H1 (cell line): ENCODE data around the gene SNRNP70. TPM values are rescaled to one million over a fixed set of nuclear protein-coding genes. Genes with fewer than 3 reads are reported as not detected.

Experiments
- CTCF ChIA-PET: fragments of 300-600 bp; sonication (Branson Sonifier 250); formaldehyde crosslinking; loops from one replicate; lab custom pipeline; 2021; ENCODE audit not compliant: partially characterized antibody; lab: Charles Lee
- POLR2A ChIA-PET: fragments of 300-600 bp; sonication (Branson Sonifier 250); formaldehyde crosslinking; loops from one replicate; lab custom pipeline; 2021; ENCODE audit warnings: inconsistent platforms; ENCODE audit not compliant: partially characterized antibody; lab: Charles Lee
- DNase-seq, 2 experiments: peaks; one replicate each; pipeline versions ENCODE4 v3.0.0 to v3.0.0-alpha.2; 2010 to 2022; ENCODE audit warnings: low spot score in 2 of 2, low read depth in 1 of 2, mixed read lengths in 1 of 2
- FAIRE-seq: peaks from 2 replicates; lab custom pipeline; 2011; peaks lifted over from hg19 to GRCh38; lab: Jason Lieb, UNC
- H2AFZ ChIP-seq: 2 replicates; pipeline ENCODE4 v1.8.1; 2012; ENCODE audit warnings: low read length, inconsistent platforms
- H2AK5ac ChIP-seq: 2 replicates; pipeline ENCODE4 v1.6.1; 2013; ENCODE audit warnings: low read depth, low read length
- H2BK120ac ChIP-seq: replicated peaks from 2 replicates; pipeline ENCODE3; 2013; ENCODE audit warnings: low read depth, low read length, inconsistent platforms
- H2BK12ac ChIP-seq: 2 replicates; pipeline ENCODE4 v1.6.1; 2013; ENCODE audit warnings: low read depth, low read length
- H2BK15ac ChIP-seq: 2 replicates; pipeline ENCODE4 v1.6.1; 2013; ENCODE audit warnings: low read length
- H2BK20ac ChIP-seq: 2 replicates; pipeline ENCODE4 v1.6.1; 2013; ENCODE audit warnings: low read length
- H2BK5ac ChIP-seq: 2 replicates; pipeline ENCODE4 v1.6.1; 2013; ENCODE audit warnings: low read depth, low read length
- H3K14ac ChIP-seq: 2 replicates; pipeline ENCODE4 v1.6.1; 2013; ENCODE audit warnings: inconsistent platforms; ENCODE audit not compliant: insufficient read length
- H3K18ac ChIP-seq: 2 replicates; pipeline ENCODE4 v1.6.1; 2013; ENCODE audit warnings: low read length; ENCODE audit errors: extremely low read depth
- H3K23ac ChIP-seq: 2 replicates; pipeline ENCODE4 v1.6.1; 2013; ENCODE audit warnings: inconsistent platforms; ENCODE audit not compliant: insufficient read length
- H3K23me2 ChIP-seq: 2 replicates; pipeline ENCODE4 v1.6.1; 2013; ENCODE audit warnings: low read depth, low read length
- H3K27ac ChIP-seq: 2 replicates; pipeline ENCODE4 v1.6.1; 2011; ENCODE audit warnings: low read depth, low read length, inconsistent platforms
- H3K27me3 ChIP-seq, 4 experiments: replicated peaks in 1 of 4; 1 replicate in 1 of 4; 2 replicates in 3 of 4; pipeline versions ENCODE4 v1.6.1 to v1.8.1; 2011 to 2013; ENCODE audit warnings: low read length in 3 of 4, mild to moderate bottlenecking in 3 of 4, inconsistent platforms in 2 of 4, mixed read lengths in 2 of 4, moderate library complexity in 1 of 4; ENCODE audit not compliant: control insufficient read depth in 3 of 4, insufficient read depth in 3 of 4; ENCODE audit errors: extremely low read depth in 1 of 4
- H3K36me3 ChIP-seq, 4 experiments: 2 replicates each; pipeline versions ENCODE4 v1.6.1 to v1.8.1; 2011 to 2013; ENCODE audit warnings: mild to moderate bottlenecking in 4 of 4, low read length in 3 of 4, moderate library complexity in 2 of 4, control low read depth in 1 of 4, inconsistent platforms in 1 of 4; ENCODE audit not compliant: insufficient read depth in 4 of 4, control insufficient read depth in 2 of 4
- H3K4ac ChIP-seq: replicated peaks from 2 replicates; pipeline ENCODE3; 2013; ENCODE audit warnings: low read length, low read depth, mixed read lengths, inconsistent platforms; ENCODE audit not compliant: insufficient read length
- H3K4me1 ChIP-seq, 4 experiments: replicated peaks in 1 of 4; 1 replicate in 1 of 4; 2 replicates in 3 of 4; pipeline versions ENCODE4 v1.6.1 to v1.8.1; 2011 to 2013; ENCODE audit warnings: low read length in 3 of 4, inconsistent platforms in 2 of 4, mixed read lengths in 1 of 4; ENCODE audit not compliant: insufficient read depth in 4 of 4, control insufficient read depth in 3 of 4
- H3K4me2 ChIP-seq, 2 experiments: 2 replicates each; pipeline versions ENCODE4 v1.6.1 to v1.8.1; 2011 to 2013; ENCODE audit warnings: low read depth in 2 of 2, low read length in 2 of 2, control low read depth in 1 of 2, inconsistent platforms in 1 of 2, mild to moderate bottlenecking in 1 of 2; ENCODE audit not compliant: insufficient read depth in 1 of 2
- H3K4me3 ChIP-seq, 4 experiments: fragments of 200-600, 300-600 bp in 1 of 4; sonication (generic), shearing (Covaris generic), sonication (Bioruptor Twin) in 1 of 4; 2 replicates each; pipeline versions ENCODE4 v1.5.1 to v1.8.1; 2011 to 2016; ENCODE audit warnings: low read length in 4 of 4, low read depth in 3 of 4, control low read depth in 2 of 4, inconsistent platforms in 2 of 4, mild to moderate bottlenecking in 2 of 4, mixed read lengths in 1 of 4, moderate library complexity in 1 of 4; ENCODE audit not compliant: insufficient read depth in 2 of 4; ENCODE audit errors: extremely low read depth in 1 of 4
- H3K56ac ChIP-seq: replicated peaks from 2 replicates; pipeline ENCODE3; 2013; ENCODE audit warnings: low read depth, mild to moderate bottlenecking, mixed read lengths, low read length, inconsistent platforms; ENCODE audit not compliant: insufficient read length
- H3K79me1 ChIP-seq: 2 replicates; pipeline ENCODE4 v1.6.1; 2013; ENCODE audit warnings: low read depth, low read length, control low read depth
- H3K79me2 ChIP-seq, 2 experiments: 2 replicates each; pipeline versions ENCODE4 v1.6.1 to v1.8.1; 2012 to 2013; ENCODE audit warnings: low read length in 2 of 2, mild to moderate bottlenecking in 2 of 2, inconsistent platforms in 1 of 2; ENCODE audit not compliant: insufficient read depth in 2 of 2, control insufficient read depth in 1 of 2
- H3K9ac ChIP-seq, 4 experiments: replicated peaks in 1 of 4; 1 replicate in 1 of 4; 2 replicates in 3 of 4; pipeline versions ENCODE4 v1.6.1 to v1.8.1; 2011 to 2013; ENCODE audit warnings: low read depth in 3 of 4, low read length in 3 of 4, control low read depth in 2 of 4, mild to moderate bottlenecking in 2 of 4, moderate library complexity in 2 of 4, inconsistent platforms in 1 of 4; ENCODE audit errors: extremely low read depth in 1 of 4
- H3K9me3 ChIP-seq, 2 experiments: 2 replicates each; pipeline versions ENCODE4 v1.6.1 to v1.8.1; 2012 to 2013; ENCODE audit warnings: mild to moderate bottlenecking in 2 of 2, moderate library complexity in 2 of 2, control low read depth in 1 of 2, inconsistent platforms in 1 of 2, low read depth in 1 of 2, low read length in 1 of 2, mixed read lengths in 1 of 2; ENCODE audit not compliant: insufficient read depth in 2 of 2
- H4K20me1 ChIP-seq, 2 experiments: replicated peaks in 1 of 2; 2 replicates each; pipeline versions ENCODE3 to v1.8.1; 2011 to 2013; ENCODE audit warnings: inconsistent platforms in 2 of 2, low read length in 2 of 2, mild to moderate bottlenecking in 1 of 2; ENCODE audit not compliant: insufficient read depth in 2 of 2, control insufficient read depth in 1 of 2
- H4K5ac ChIP-seq: 2 replicates; pipeline ENCODE4 v1.6.1; 2013; ENCODE audit warnings: low read length, low read depth, mixed read lengths, inconsistent platforms; ENCODE audit not compliant: insufficient read length
- H4K8ac ChIP-seq: 2 replicates; pipeline ENCODE4 v1.8.0; 2013; ENCODE audit warnings: mild to moderate bottlenecking, moderate library complexity, low read length, inconsistent platforms; ENCODE audit not compliant: insufficient read depth; ENCODE audit errors: extremely low read depth
- H4K91ac ChIP-seq: replicated peaks from 2 replicates; pipeline ENCODE3; 2013; ENCODE audit warnings: low read length, mixed read lengths, inconsistent platforms; ENCODE audit not compliant: insufficient read length
- ATF3 ChIP-seq: IDR thresholded peaks from 2 replicates; pipeline ENCODE4 v1.6.1; 2011; ENCODE audit warnings: low read depth, mild to moderate bottlenecking, low read length; ENCODE audit not compliant: insufficient read depth
- EZH2 ChIP-seq: fragments of 200-600 bp; sonication (generic); IDR thresholded peaks from 2 replicates; pipeline ENCODE4 v1.7.1; 2012; ENCODE audit warnings: low read depth, mild to moderate bottlenecking, moderate library complexity, low read length, inconsistent platforms; ENCODE audit not compliant: severe bottlenecking
- JUN ChIP-seq: IDR thresholded peaks from 2 replicates; pipeline ENCODE4 v1.6.1; 2011; ENCODE audit warnings: low read depth, mild to moderate bottlenecking, improper control_type of control experiment, low read length
- KDM4A ChIP-seq: IDR thresholded peaks from one replicate; pipeline ENCODE4 v1.7.1; 2012; ENCODE audit warnings: low read depth, mild to moderate bottlenecking, moderate library complexity, low read length, inconsistent platforms; ENCODE audit not compliant: severe bottlenecking
- MAX ChIP-seq: IDR thresholded peaks from 2 replicates; pipeline ENCODE4 v1.6.1; 2012; ENCODE audit warnings: inconsistent platforms
- PHF8 ChIP-seq: fragments of 200-600 bp; sonication (generic); conservative IDR thresholded peaks from 2 replicates; pipeline ENCODE4 v1.7.1; 2012; ENCODE audit warnings: low read depth, mild to moderate bottlenecking, inconsistent platforms, low read length, moderate library complexity
- WGBS, 2 experiments: shearing (Covaris generic) in 1 of 2; methylation state at CpG; one replicate each; pipeline versions ENCODE4 v1.1.6 to v1.1.7; 2013 to 2015; ENCODE audit warnings: low lambda C conversion rate in 2 of 2, mixed read lengths in 2 of 2, inconsistent platforms in 1 of 2, low coverage in 1 of 2, missing lambda C conversion rate in 1 of 2; ENCODE audit not compliant: insufficient replicate concordance in 2 of 2, insufficient coverage in 1 of 2, insufficient read length in 1 of 2; ENCODE audit errors: extremely low coverage in 1 of 2, missing lambda C conversion rate in 1 of 2; 5-methylcytosine and 5-hydroxymethylcytosine counted together
- polyA plus RNA-seq, 7 experiments: library from polyadenylated mRNA; depleted of rRNA in 3 of 7; stranded (reverse) in 5 of 7; unstranded in 2 of 7; fragments of >200 nt in 5 of 7; fragments of 200-250 nt in 2 of 7; gene quantifications; 1 replicate in 5 of 7; 2 replicates in 1 of 7; 4 replicates in 1 of 7; pipeline versions ENCODE4 v1.2.1 to v1.2.3, GENCODE V29; 2011 to 2013; ENCODE audit warnings: missing spikeins in 2 of 7, mixed read lengths in 2 of 7
- total RNA-seq: library from RNA; stranded (reverse); fragmentation: NEBNext Ultra II Directional; extraction: Animal tissue kit (Norgen Biotek cat#: 25700); gene quantifications from 2 replicates; pipeline ENCODE4 v1.2.1, GENCODE V29; 2021

Gene SNRNP70
- total and polyA plus RNA-seq, 2 of the 8 experiments (the other 6 are each of a cell fraction or from before 2014, with no cell fraction given) = 231 to 235 TPM

GRCh38 chr19:49132974-49133609 is 47.8 kb downstream of the SNRNP70 start:
- H2BK120ac ChIP-seq = no peak overlapping the region
- H3K23ac ChIP-seq = no peak overlapping the region
- peak overlapping the region; percentile 61 to 62 for H3K4me2 ChIP-seq
- peaks cover 4 to 17% (median 9%) of the 10 kb centered on the region in 4 experiments for H3K4me1 ChIP-seq
- no peak overlapping the region for H4K5ac ChIP-seq
- POLR2A ChIA-PET = interaction anchor here (0.6 to 5.8 kb wide), 8 partner anchors 12 to 56 kb away, joined by 3 to 47 read pairs (median 4); partner anchors contain the start of genes LIN7B and PPFIA3
- no peaks in the 10 kb centered on the region for H3K79me1 ChIP-seq
- FAIRE-seq (no peak), DNase-seq (peak in 1 of 2 experiments; percentile 72)
- H2BK15ac ChIP-seq = no peak overlapping the region
- no peak overlapping the region for H2BK12ac ChIP-seq
- no peak overlapping the region for H3K9ac ChIP-seq
- no peak overlapping the region; the same call in none of the 2 replicates for H3K18ac ChIP-seq
- 25% methylated on average over 22 of the region's 49 CpGs; no CpG with 5 or more reads in 1 of the 2 experiments for WGBS, 2 experiments
- no peak overlapping the region for H3K27ac ChIP-seq
- H2BK5ac ChIP-seq = peak overlapping the region; percentile 49; the same call in 1 of the 2 replicates
- no peak overlapping the region for H4K91ac ChIP-seq
- H3K23me2 ChIP-seq = peaks cover 13% of the 10 kb centered on the region
- H2BK20ac ChIP-seq = no peak overlapping the region
- H3K79me2 ChIP-seq = no peaks in the 10 kb centered on the region
- H3K36me3 ChIP-seq = peaks cover 0 to 8% (median 2%) of the 10 kb centered on the region in 4 experiments; a peak in 2 of 8 replicates
- H3K27me3 ChIP-seq = no peaks in the 10 kb centered on the region
- no peak overlapping the region for H2AFZ ChIP-seq
- no peak overlapping the region for H2AK5ac ChIP-seq
- no peak overlapping the region for H4K8ac ChIP-seq
- H3K9me3 ChIP-seq = no peaks in the 10 kb centered on the region
- CTCF ChIA-PET = interaction anchor here (0.7 to 9.7 kb wide), 13 partner anchors 11 to 93 kb away, joined by 3 to 99 read pairs (median 3); partner anchors contain the start of gene HRC
- peak overlapping the region in 3 of 4 experiments; percentile 26 to 55 (median 27); a peak in 6 of 8 replicates for H3K4me3 ChIP-seq
- peak; percentile 38 for TF ChIP-seq KDM4A
- TF ChIP-seq MAX = peak; percentile 52
- TF ChIP-seq EZH2 = no peak
- TF ChIP-seq PHF8 = 0 out of 2 replicates have a peak, but pooled peaks have one; percentile 16
- TF ChIP-seq ATF3 = no peak
- TF ChIP-seq JUN = no peak
- no peak overlapping the region for H3K14ac ChIP-seq
- no peak overlapping the region for H3K4ac ChIP-seq
- H4K20me1 ChIP-seq = peaks cover 0 to 3% of the 10 kb centered on the region in 2 experiments
- H3K56ac ChIP-seq = no peak overlapping the region
